HG02870 (cell line): ENCODE data around the gene MCTP1.
A peak's percentile ranks its signal among the peaks of the same experiment; 100 is the strongest.
"Not testable (repeated sequence)": the region's sequence is repeated elsewhere in the genome, so short reads cannot be mapped to it uniquely, and the experiment has no call there.

ENCODE experiments used
- ATAC-seq: cut with Tn5 transposase; IDR thresholded peaks from one replicate; pipeline ENCODE4 v1.9.1; 2021; ENCODE audit warnings: mild to moderate bottlenecking, moderate library complexity; ENCODE audit not compliant: unreplicated experiment

MCTP1 gene

GRCh38 chr5:95042037-95042436 is 242.9 kb downstream of the MCTP1 start:
- ATAC-seq: no peak

- no peak for ATAC-seq
Measured at GRCh38 chr5:95035891-95036685, 248.8 kb downstream of the MCTP1 start.

GRCh38 chr5:95032801-95033200 is 252.1 kb downstream of the MCTP1 start:
- no peak for ATAC-seq

GRCh38 chr5:95029569-95030366 is 255.1 kb downstream of the MCTP1 start:
- peak; percentile 44 for ATAC-seq

GRCh38 chr5:95027775-95028174 is 257.1 kb downstream of the MCTP1 start:
- ATAC-seq: peak; percentile 44

- ATAC-seq: peak; percentile 25
Measured at GRCh38 chr5:95027151-95027721, 257.7 kb downstream of the MCTP1 start.

GRCh38 chr5:95026718-95027117 is 258.2 kb downstream of the MCTP1 start:
- peak; percentile 29 for ATAC-seq

- ATAC-seq: peak; percentile 58
Measured at GRCh38 chr5:95022967-95023695, 261.8 kb downstream of the MCTP1 start.

- ATAC-seq: no peak
Measured at GRCh38 chr5:95020345-95020744, 264.5 kb downstream of the MCTP1 start.

GRCh38 chr5:95018946-95019345 is 265.9 kb downstream of the MCTP1 start:
- no peak for ATAC-seq

GRCh38 chr5:95018511-95018910 is 266.4 kb downstream of the MCTP1 start:
- no peak for ATAC-seq

GRCh38 chr5:95009812-95010211 is 275.1 kb downstream of the MCTP1 start:
- ATAC-seq: no peak

GRCh38 chr5:95007921-95008597 is 276.8 kb downstream of the MCTP1 start:
- ATAC-seq: peak; percentile 89

GRCh38 chr5:95005811-95006210 is 279.1 kb downstream of the MCTP1 start:
- ATAC-seq: no peak

- no peak for ATAC-seq
Measured at GRCh38 chr5:94998670-94999069, 286.2 kb downstream of the MCTP1 start.

GRCh38 chr5:94994537-94994936 is 290.4 kb downstream of the MCTP1 start:
- ATAC-seq: not testable (repeated sequence)

GRCh38 chr5:94993491-94993890 is 291.4 kb downstream of the MCTP1 start:
- ATAC-seq: no peak

- ATAC-seq: peak; percentile 76
Measured at GRCh38 chr5:94992325-94992724, 292.6 kb downstream of the MCTP1 start.

GRCh38 chr5:94983861-94984535 is 300.9 kb downstream of the MCTP1 start:
- ATAC-seq: no peak

- ATAC-seq: no peak
Measured at GRCh38 chr5:94977437-94977836, 307.5 kb downstream of the MCTP1 start.
